HEK293 (cell line): ENCODE data around the gene MTHFS.
A peak's percentile ranks its signal among the peaks of the same experiment; 100 is the strongest.

Experiments used
- BCL11A ChIP-seq: fragments of 450-650 bp; formaldehyde crosslinking; IDR thresholded peaks from 2 replicates; pipeline ENCODE4 v1.5.1; 2016; ENCODE audit warnings: low read depth, missing biosample characterization, missing genetic modification characterization
- HIC1 ChIP-seq: fragments of 450-650 bp; formaldehyde crosslinking; IDR thresholded peaks from 2 replicates; pipeline ENCODE4 v1.5.1; 2016; ENCODE audit warnings: missing biosample characterization, missing genetic modification characterization
- KLF16 ChIP-seq: fragments of 450-650 bp; formaldehyde crosslinking; IDR thresholded peaks from 2 replicates; pipeline ENCODE4 v1.5.1; 2017; ENCODE audit warnings: missing biosample characterization, missing genetic modification characterization
- PBX3 ChIP-seq: sonication (generic); formaldehyde crosslinking; IDR thresholded peaks from 2 replicates; pipeline ENCODE4 v1.8.1; 2022; ENCODE audit warnings: mild to moderate bottlenecking, moderate library complexity, missing genetic modification reagents
- PRDM1 ChIP-seq: fragments of 450-650 bp; formaldehyde crosslinking; IDR thresholded peaks from 2 replicates; pipeline ENCODE4; 2016; ENCODE audit warnings: missing biosample characterization, missing genetic modification characterization
- PRDM2 ChIP-seq: fragments of 450-650 bp; formaldehyde crosslinking; IDR thresholded peaks from 2 replicates; pipeline ENCODE4 v1.5.1; 2016; ENCODE audit warnings: missing biosample characterization, missing genetic modification characterization, borderline replicate concordance
- SP2 ChIP-seq: fragments of 450-650 bp; formaldehyde crosslinking; IDR thresholded peaks from 2 replicates; pipeline ENCODE4 v1.5.1; 2016; ENCODE audit warnings: missing biosample characterization, missing genetic modification characterization
- WT1 ChIP-seq: fragments of 450-650 bp; formaldehyde crosslinking; IDR thresholded peaks from 2 replicates; pipeline ENCODE4 v1.5.1; 2016; ENCODE audit warnings: missing biosample characterization, missing genetic modification characterization
- ZNF274 ChIP-seq, 2 experiments: fragments of 200-500 bp in 1 of 2; fragments of 450-650 bp in 1 of 2; sonication (Bioruptor generic) in 1 of 2; formaldehyde crosslinking in 1 of 2; IDR thresholded peaks; 2 replicates each; pipeline versions ENCODE4 v1.5.1 to v1.6.1; 2014 to 2016; ENCODE audit warnings: borderline replicate concordance in 1 of 2, inconsistent platforms in 1 of 2, low read length in 1 of 2, missing biosample characterization in 1 of 2, missing genetic modification characterization in 1 of 2
- ZNF280D ChIP-seq: fragments of 450-650 bp; formaldehyde crosslinking; IDR thresholded peaks from 2 replicates; pipeline ENCODE4 v1.5.1; 2016; ENCODE audit warnings: missing biosample characterization, missing genetic modification characterization
- ZNF513 ChIP-seq: fragments of 450-650 bp; IDR thresholded peaks from 2 replicates; pipeline ENCODE4 v1.5.1; 2018; ENCODE audit warnings: missing biosample characterization, missing genetic modification characterization
- ZNF621 ChIP-seq: fragments of 450-650 bp; formaldehyde crosslinking; IDR thresholded peaks from 2 replicates; pipeline ENCODE4 v1.5.1; 2017; ENCODE audit warnings: missing biosample characterization, missing genetic modification characterization
- ZXDB ChIP-seq: fragments of 450-650 bp; formaldehyde crosslinking; IDR thresholded peaks from 2 replicates; pipeline ENCODE4 v1.5.1; 2016; ENCODE audit warnings: missing biosample characterization, missing genetic modification characterization

Gene MTHFS

GRCh38 chr15:79881254-79881653, 15.6 kb downstream of the MTHFS start (continued):
- TF ChIP-seq PRDM2 (no peak), HIC1 (tag by site-specific recombination) (no peak), KLF16 (tag by site-specific recombination) (no peak), ZNF513 (tag by site-specific recombination) (no peak), ZNF274 (IDR thresholded peaks at IDR 0.05; ENCODE audit: low read length) (no peak), ZNF274 (tag by site-specific recombination; IDR thresholded peaks at IDR 0.05; ENCODE audit: borderline replicate concordance) (no peak), ZNF280D (tag by site-specific recombination) (no peak), WT1 (peak; percentile 65), SP2 (no peak), ZNF621 (tag by site-specific recombination) (no peak), PRDM1 (no peak), BCL11A (no peak), ZXDB (tag by site-specific recombination) (no peak), PBX3 (no peak)
